ENCODE measurements around the gene MYEOV. TPM values are rescaled to one million over a fixed set of nuclear protein-coding genes. Genes with fewer than 3 reads are reported as not detected.

MYEOV gene
- total and polyA plus RNA-seq, 9 of the 15 experiments (the other 6 are each of a cell fraction or from before 2014, with no cell fraction given): 10.2 to 133 (median 32.2) TPM

- TF ChIP-seq, protein P1, sequence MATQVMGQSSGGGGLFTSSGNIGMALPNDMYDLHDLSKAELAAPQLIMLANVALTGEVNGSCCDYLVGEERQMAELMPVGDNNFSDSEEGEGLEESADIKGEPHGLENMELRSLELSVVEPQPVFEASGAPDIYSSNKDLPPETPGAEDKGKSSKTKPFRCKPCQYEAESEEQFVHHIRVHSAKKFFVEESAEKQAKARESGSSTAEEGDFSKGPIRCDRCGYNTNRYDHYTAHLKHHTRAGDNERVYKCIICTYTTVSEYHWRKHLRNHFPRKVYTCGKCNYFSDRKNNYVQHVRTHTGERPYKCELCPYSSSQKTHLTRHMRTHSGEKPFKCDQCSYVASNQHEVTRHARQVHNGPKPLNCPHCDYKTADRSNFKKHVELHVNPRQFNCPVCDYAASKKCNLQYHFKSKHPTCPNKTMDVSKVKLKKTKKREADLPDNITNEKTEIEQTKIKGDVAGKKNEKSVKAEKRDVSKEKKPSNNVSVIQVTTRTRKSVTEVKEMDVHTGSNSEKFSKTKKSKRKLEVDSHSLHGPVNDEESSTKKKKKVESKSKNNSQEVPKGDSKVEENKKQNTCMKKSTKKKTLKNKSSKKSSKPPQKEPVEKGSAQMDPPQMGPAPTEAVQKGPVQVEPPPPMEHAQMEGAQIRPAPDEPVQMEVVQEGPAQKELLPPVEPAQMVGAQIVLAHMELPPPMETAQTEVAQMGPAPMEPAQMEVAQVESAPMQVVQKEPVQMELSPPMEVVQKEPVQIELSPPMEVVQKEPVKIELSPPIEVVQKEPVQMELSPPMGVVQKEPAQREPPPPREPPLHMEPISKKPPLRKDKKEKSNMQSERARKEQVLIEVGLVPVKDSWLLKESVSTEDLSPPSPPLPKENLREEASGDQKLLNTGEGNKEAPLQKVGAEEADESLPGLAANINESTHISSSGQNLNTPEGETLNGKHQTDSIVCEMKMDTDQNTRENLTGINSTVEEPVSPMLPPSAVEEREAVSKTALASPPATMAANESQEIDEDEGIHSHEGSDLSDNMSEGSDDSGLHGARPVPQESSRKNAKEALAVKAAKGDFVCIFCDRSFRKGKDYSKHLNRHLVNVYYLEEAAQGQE (IDR thresholded peaks at IDR 0.05; ENCODE audit: borderline replicate concordance): peak; percentile 49
- TF ChIP-seq, protein P1 (CRISPR knock-in tag; IDR thresholded peaks at IDR 0.05; ENCODE audit: low read depth): no peak
- TF ChIP-seq RAD21 (CRISPR knock-in tag; conservative IDR thresholded peaks at IDR 0.05 in 1 of 2, IDR thresholded peaks at IDR 0.05 in 1 of 2) (peak; percentile 11 to 24; a peak in 2 of 4 replicates), NFIC (IDR thresholded peaks at IDR 0.05) (peak; percentile 99), VEZF1 (CRISPR knock-in tag; IDR thresholded peaks at IDR 0.05) (peak; percentile 86), SMARCA4 (IDR thresholded peaks at IDR 0.05) (peak; percentile 87), ZNF408 (CRISPR knock-in tag; IDR thresholded peaks at IDR 0.05; ENCODE audit: low read depth) (no peak), ATF7 (IDR thresholded peaks at IDR 0.05) (peak; percentile 93), ZNF311 (CRISPR knock-in tag; IDR thresholded peaks at IDR 0.05) (0 out of 2 replicates have a peak, but pooled peaks have one; percentile 60), ARNT (IDR thresholded peaks at IDR 0.05) (no peak), NBN (IDR thresholded peaks at IDR 0.05; ENCODE audit: low read depth) (peak; percentile 67; the same call in 1 of the 2 replicates), MBD2 (IDR thresholded peaks at IDR 0.05; ENCODE audit: borderline replicate concordance, low read depth) (peak; percentile 40; the same call in 1 of the 2 replicates), BRD9 (IDR thresholded peaks at IDR 0.05; ENCODE audit: low read depth, partially characterized antibody) (peak; percentile 43), ZBED1 (IDR thresholded peaks at IDR 0.05) (0 out of 2 replicates have a peak, but pooled peaks have one; percentile 49), MYNN (IDR thresholded peaks at IDR 0.05) (peak; percentile 92), MYNN (CRISPR knock-in tag; IDR thresholded peaks at IDR 0.05) (no peak), MTA3 (IDR thresholded peaks at IDR 0.05; ENCODE audit: borderline replicate concordance) (peak; percentile 67; the same call in 1 of the 2 replicates)
- TF ChIP-seq, protein P2, sequence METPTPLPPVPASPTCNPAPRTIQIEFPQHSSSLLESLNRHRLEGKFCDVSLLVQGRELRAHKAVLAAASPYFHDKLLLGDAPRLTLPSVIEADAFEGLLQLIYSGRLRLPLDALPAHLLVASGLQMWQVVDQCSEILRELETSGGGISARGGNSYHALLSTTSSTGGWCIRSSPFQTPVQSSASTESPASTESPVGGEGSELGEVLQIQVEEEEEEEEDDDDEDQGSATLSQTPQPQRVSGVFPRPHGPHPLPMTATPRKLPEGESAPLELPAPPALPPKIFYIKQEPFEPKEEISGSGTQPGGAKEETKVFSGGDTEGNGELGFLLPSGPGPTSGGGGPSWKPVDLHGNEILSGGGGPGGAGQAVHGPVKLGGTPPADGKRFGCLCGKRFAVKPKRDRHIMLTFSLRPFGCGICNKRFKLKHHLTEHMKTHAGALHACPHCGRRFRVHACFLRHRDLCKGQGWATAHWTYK (CRISPR knock-in tag; IDR thresholded peaks at IDR 0.05): 0 out of 2 replicates have a peak, but pooled peaks have one; percentile 24
Measured at GRCh38 chr11:69296890-69297786, 3.2 kb downstream of the MYEOV start (continued).

All from K562 (cell line).